HG03342 (cell line): ENCODE data around the gene ASB6.
A peak's percentile ranks its signal among the peaks of the same experiment; 100 is the strongest.

Experiments
- ATAC-seq: cut with Tn5 transposase; IDR thresholded peaks from one replicate; pipeline ENCODE4 v1.9.1; 2021; ENCODE audit warnings: mild to moderate bottlenecking, moderate library complexity; ENCODE audit not compliant: unreplicated experiment

The ASB6 gene

DNA sequence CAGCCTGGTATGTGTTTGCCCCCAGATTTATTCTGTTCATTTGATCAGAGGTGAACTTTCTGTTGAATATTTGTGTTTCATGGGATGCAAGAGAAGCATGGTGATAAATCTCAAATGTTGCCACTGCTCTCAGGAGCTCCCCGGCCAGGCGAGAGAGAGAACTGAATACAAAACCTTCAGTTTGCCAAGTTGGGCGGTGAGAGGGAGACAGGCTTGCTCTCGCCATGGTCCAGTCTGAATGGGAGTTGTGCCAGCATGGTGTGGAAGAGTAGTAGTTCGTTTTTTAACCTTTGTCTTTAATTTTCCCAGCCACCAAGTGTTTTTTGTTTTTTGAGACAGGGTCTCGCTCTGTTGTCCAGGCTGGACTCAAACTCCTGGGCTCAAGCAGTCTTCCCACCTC lies 13.2 kb downstream of the ASB6 start:
- ATAC-seq, result no peak

DNA sequence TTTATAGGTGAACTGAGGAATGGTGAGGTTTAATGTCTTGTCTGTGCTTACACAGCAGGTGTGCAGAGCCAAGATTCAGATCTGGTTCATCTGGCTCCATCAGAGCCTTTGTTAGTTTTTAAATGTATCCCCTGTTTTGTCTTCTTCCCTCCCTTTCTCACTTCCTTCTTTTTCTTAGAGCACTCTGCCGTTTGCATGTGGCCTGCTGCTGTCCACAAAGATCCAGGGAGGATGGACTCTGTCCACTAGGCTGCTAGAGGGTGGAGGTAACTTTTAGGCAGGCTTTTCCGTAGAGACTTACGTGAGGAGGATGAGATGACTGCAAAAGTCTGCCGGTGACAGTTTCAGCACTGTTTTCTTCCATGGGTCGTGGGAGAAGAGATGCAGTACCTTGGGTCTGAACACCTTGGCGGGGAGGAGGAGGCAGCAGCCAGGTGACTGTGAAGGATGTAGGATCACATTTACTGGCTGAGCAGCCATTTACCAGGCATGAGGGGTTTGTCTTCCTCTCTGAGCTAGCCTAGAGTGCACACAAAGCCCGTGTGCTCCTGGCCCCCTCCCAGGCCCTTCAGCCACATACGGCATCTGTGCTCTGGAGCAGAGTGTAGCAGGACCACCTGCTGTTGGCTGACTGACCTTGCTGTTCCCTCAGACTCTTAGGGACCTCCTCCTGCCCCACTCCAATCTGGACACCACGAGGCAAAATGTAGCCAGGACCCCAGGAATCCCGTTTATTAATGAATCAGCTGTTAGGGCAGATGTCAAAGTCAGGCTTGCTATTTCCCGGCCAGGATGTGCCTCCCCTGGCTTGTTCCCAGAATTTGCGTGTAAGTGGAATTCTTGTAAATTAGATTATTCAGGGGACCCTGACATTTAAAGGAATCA lies 14.2 kb downstream of the ASB6 start:
- ATAC-seq, result no peak

DNA sequence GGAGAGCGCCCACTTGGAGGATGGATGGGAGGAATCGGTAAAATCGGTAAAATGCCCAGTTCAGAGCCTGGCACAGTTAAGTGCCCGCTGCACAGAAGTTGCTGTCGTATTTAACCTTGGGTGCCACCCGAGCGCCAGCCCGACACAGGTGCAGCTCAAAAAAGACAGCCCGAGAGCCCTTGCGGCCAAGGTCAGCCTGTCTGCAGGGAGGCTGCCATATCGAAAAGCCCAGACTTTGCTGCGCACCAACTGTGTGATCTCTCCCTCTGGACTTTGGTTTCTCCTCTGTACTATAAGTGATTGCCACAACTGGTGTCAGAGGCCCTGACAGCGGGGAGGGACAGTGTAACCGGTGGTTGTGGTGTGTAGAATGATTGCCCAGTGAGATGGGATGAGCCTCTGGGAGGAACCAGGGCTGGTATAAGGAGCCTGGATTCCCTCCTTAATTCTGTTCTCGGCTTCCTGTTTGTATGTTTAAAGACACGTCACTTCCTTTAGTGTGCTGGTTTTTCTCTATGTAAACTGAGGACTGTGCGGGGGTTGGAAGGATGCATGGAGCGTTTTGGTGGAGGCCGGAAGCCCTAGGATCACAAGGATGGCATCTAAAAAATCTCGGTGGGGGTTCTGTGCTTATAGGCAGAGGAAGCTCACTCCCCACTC lies 15.2 kb downstream of the ASB6 start:
- ATAC-seq, result peak; percentile 14

DNA sequence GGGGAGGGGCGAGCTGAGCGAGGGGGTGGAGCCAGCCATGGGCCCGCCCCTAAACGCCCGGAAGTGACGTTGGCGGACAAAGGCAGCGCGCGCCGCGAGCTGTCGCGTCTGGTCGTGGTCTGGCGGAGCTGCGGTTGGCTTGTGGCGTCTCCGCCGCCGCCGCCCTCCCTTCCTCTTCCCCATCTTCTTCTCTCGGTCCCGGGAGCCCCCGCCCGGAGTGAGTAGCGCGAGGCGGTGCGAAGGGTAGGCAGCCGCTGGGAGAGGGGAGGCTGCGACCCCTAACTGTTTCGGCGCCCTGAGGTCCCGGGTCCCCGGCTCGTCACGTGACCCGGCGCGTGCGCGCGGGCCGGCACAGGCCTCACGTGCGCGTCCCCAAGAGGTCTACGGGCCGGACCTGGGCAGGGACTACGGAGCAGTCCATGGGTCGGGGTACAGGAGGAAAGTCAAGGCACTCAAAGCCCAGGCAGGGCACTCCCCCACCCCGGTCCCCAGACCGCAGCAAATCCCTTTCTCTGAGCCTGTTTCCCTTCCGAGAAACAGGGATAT lies 15.8 kb downstream of the ASB6 start, which contains the start of gene NTMT1:
NTMT1 (plus strand) TSS at position 85 of the 546 bp plus-strand sequence. CDS start 6,541 bp downstream, outside the sequence.
- ATAC-seq, result peak; percentile 70

DNA sequence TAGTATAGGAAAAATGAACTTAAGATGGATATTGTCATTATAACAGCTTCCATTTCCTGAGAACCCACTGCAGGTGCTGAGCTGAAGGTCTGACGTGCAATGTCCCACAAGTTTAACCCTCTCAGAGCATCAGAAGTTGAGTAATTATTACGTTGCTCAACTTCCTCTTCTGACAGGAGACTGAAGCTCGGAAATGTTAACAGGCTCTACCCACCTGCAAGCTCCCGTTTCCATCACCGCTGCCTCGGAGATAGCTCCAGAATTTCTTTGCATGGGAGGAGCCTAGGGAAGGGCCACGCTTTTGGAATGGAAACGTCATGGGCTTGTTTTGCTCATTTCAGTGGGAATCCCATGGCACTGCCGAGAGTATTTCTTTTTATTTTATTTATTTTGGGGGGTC lies 17.0 kb downstream of the ASB6 start:
- no peak for ATAC-seq

DNA sequence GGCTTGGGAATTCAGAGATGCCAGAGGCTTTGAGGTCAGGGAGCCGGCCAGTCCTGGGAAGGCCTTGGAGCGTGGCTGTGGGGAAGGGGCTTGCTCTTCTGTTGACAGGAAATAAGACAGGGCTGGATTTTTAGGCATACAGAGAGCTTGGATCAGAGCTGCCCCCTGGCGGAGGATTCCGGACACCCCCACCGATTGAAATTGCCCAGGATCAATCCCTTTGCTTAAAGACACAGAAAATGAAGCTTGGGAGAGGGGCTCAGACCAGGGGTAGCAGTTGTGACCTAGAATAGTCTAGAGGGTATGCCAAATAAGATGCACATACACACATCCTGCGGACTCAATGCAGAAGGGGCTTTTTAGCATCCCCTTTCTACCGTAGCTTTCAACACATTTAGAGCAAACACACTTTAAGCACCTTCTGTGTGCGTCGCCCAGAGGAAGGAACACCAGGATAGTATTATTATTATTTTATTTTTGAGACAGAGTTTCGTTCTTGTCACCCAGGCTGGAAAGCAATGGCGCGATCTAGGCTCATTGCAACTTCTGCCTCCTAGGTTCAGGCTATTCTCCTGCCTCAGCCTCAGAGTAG lies 17.7 kb downstream of the ASB6 start:
- ATAC-seq, result no peak

DNA sequence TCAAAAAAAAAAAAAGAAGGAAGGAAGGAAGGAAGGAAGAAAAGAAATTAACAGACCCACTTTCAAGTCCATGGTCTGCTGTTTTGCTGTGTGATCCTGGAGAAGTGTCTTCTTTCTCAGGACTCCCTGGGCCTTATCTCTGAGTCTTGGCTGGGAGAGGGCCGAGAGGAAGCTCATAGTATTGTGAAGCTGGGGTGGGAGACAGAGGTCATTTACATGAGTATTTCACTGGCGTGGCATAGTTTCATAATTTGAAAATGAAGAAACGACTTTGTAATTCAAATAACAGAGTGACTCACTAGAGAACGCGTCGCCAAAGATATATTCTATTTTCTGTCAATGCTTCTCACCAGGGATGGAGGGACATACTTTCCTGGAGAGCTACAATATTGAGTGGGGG lies 18.6 kb downstream of the ASB6 start:
- ATAC-seq, result no peak

DNA sequence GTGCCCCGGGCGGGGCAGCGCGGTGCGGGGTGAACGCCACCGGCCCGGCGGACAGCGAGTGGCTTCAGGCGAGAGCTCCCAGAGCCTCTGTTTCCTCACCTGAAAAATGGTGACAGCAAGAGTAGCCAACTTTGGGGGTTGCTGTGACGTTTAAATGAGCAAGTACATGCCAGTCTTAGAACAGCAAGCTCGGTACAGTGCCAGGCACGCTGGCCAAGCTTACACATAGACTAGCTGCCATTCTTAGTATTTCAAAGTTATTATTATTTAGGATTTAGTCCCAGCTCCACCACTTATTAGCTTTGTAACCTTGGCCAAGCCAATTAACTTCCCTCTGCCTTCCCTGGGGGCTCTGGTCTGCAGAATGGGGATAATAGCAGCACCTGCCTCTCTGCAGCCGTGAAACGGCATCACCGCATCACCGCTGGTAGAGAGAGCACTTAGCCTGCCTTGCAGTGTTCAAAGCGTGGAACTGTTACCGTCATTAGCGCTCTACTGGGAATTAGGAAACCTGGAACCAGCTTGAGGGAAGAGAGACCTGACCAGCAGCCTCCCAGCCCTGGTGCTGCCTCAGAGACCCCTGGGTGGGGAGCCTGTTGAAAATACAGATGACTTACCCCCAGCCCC lies 21.2 kb downstream of the ASB6 start, which contains the start of gene C9orf50:
C9orf50 (minus strand) TSS at position 433 of the 627 bp plus-strand sequence. CDS start 527 bp downstream, outside the sequence.
- ATAC-seq, result no peak

DNA sequence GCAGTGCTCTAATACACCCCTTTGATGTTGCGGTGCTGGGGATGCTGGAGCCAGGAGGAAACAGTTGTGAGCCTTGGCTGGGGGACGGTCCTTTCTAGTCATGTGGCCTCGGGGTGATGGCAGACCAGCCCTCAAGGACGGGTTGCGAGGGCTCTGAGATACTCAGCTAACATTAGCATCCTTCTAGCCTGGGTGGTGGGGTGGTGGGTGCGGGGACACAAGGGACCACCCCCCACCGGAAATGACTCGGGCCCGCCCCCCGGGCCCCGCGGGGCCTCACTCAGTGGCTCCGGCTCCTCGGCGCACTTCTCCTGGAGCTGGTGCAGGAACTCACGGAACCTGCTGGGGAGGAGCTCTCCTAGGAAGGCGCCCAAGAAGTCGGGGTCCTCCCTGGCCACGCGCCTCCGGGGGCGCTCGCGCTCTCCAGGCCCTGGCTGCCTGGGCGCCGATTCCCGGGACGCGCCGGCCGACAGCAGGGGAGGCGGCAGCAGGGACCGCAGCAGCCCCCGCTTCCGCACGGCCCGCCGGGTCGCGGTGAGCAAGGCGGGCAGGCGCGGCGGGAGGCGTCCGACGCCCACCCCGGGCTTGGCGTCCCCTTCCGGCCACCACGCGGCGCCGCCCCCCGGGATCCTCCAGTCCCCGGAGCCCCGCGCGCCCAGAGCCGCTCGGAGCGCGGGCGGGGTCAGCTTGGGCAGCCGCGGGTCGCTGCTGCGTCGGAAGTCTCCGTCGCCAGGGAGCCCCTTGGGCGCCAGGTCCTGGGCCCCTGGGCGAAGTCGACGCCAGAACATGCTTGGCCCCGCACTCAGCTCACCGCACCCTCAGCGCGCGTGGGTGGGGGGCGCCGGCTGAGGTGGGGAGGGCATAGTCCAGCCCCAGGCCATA lies 21.9 kb downstream of the ASB6 start:
- no peak for ATAC-seq

DNA sequence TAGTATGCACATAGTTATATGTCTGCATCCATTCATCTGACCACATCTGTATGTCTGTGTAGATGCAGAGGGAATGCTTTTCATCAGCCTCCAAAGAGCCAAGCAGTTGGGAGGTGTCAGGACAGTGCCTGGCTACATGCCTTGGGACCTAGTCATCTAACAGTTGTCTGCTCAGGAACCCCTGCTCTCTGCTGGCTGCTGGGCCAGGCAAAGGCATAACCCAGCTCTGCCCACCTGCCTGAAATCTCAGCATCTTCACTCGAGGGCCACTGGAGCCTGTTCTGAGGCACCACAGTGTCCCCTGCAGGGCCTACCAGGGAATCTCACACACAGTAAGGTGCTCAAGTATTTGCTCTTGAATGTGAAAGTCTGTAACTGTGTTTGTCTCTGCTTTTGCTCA lies 24.8 kb downstream of the ASB6 start:
- ATAC-seq, result no peak

DNA sequence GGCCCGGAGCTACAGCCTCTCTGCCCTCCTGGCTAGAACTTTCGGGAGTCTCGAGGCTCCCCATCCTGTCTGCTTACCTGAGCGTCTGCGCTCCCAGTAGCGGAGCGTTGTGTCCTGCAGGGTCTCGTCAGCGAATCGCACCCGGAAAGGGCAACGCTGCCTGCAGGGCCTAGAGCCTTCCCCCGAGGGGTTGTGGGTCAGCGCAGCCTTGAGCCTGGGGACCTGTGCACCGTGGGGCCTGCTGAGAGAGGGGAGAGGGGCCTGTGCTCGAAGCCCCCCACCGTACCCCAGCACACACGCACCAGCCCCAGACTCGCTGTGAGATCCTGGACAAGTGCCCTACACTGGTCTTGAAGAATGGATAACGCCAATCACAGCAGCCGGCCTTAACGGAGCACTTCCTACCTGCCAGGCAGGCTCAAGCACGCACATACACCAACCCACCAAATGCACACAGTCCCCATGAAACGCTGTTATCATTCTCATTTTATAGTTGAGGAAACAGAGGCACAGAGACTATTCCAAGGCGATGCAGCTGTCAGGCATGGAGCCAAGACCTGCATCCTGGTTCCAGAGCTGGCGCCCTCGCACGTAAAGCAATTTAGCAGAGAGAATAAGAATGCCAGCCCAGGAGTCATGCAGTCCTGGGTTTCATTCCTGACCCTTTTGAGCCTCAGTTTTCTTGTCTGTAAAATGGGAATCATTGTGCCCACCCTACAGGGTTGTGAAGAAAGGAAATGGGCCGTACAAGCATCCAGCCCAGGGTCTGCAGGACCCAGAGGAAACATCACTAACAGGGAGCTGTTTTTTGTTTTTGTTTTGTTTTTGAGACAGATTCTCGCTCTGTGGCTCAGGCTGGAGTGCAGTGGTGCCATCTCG lies 26.3 kb downstream of the ASB6 start:
- ATAC-seq, result no peak

DNA sequence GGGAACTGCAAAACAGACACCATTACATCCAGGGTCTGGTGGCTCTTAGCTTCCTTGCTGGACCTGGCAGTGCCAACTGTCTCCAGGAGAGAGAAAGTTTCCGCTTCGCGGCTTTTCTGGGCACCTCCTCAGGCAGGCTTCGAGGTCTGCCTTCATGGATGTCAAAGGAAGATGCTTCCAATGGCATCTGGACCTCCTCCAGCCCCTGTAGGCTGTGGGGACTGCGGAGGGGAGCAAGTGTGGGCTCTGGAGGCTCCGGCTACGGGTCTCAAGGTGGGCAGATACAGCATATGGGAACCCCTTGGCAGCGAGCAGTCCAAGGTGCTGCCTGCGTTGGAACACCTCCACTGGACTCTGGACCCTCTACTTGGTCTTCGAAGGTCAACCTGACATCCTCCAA lies 27.0 kb downstream of the ASB6 start:
- ATAC-seq, result no peak

DNA sequence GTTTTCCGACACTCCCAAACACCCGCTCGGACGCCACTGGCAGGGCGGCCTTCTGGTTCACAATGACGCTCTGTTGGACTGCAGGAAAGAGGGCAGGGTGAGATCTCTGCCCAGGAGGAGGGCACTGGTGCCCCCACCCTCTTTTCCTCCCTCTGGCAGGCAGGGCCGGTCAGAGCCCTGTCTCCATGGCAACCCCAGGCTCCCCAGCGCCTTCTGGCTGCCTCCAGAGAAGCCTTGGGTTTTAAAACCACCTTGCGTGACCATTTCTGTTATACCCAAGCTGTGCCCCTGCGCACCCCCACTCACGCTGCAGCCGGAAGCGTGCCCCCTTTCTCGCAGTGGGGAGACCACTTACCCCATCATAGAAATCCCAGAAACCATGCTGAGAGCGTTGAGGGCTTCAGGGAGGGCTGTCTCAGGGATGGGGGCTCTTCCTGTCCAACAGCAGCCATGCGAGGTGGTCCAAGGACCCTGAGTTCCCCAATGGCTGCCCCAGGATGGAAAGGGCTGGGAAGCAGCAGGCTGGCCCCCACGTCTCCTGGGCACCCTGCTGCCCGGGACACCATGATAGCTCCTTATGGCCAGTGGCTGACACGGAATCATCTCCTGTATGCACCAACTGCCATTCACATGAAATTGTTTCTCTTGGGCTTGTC lies 28.3 kb downstream of the ASB6 start:
- no peak for ATAC-seq

DNA sequence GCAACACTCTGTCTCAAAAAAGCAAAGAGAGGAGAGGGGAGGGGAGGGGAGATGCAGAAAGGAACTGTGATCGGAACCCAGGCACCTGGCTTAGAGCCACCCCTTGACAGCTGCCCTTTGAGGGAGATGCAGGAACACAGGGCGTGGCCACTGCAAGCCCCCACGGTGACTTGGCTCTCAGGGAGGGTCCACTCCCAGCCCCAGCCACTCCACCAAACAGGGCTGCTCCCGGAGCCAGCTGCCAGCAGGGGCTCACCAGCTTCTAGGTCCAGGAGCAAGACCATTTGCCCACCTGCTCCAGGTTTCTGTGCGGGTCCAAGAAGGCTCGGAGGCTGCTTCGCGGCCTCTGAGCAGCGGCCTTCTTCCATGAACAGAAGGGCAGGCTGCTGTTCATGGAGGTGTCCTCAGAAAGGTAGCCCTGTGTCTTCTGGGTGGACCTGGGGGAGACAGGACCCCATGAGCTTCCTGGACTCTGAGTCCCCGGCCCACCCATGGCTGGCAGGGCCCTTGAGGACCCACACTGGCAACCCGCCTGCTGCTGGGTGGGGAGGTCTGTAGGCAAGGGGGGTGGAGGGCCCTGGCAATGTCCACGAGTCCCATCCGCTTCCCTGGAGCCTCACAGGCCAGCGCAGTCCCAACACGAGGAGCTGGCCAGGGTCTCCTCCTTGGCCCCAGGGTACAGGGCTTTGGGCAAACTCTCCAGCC lies 29.0 kb downstream of the ASB6 start:
- ATAC-seq, result no peak

DNA sequence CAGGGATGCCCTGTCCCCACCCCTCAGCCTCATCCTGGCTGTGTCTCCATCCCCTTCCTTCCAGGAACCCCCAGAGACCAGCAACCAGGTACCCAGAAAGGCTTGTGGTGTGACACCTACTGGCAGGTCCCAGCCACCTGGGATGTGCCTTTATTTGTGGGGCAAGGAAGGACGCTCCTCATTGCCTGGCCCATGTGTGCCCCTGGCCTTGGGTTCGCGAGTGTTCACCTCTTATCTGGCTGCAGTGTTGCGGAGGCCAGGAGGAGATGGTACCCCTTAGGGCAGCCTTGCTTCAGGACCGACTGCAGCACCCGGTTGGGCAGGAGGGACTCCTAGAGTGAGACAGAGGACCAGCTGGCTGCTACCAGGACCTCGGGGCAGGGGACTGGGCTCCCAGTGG lies 29.8 kb downstream of the ASB6 start:
- ATAC-seq, result no peak

DNA sequence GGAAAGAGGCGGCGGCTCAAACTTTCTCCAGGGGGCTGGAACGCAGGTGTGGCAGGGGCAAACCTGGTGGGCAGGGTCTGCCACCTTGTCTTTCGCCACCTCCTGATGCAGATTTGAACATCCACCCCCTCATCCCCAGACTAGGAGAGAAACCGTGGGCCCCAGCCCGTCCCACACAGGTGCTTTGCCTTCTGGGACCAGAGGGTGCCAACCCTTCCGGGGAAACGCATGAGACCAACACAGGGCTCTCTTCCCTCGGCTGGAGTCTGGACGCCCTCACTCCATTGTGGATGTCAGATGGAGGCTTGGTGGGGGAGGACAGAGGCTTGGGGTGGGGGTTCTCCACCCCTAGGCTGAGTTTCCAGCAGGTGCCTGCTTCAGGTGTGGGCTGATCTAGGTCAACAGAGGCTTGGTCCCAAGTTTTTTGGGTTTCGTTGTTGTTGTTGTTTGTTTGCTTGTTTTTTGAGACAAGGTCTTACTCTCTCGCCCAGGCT lies 30.6 kb downstream of the ASB6 start:
- ATAC-seq, result no peak

DNA sequence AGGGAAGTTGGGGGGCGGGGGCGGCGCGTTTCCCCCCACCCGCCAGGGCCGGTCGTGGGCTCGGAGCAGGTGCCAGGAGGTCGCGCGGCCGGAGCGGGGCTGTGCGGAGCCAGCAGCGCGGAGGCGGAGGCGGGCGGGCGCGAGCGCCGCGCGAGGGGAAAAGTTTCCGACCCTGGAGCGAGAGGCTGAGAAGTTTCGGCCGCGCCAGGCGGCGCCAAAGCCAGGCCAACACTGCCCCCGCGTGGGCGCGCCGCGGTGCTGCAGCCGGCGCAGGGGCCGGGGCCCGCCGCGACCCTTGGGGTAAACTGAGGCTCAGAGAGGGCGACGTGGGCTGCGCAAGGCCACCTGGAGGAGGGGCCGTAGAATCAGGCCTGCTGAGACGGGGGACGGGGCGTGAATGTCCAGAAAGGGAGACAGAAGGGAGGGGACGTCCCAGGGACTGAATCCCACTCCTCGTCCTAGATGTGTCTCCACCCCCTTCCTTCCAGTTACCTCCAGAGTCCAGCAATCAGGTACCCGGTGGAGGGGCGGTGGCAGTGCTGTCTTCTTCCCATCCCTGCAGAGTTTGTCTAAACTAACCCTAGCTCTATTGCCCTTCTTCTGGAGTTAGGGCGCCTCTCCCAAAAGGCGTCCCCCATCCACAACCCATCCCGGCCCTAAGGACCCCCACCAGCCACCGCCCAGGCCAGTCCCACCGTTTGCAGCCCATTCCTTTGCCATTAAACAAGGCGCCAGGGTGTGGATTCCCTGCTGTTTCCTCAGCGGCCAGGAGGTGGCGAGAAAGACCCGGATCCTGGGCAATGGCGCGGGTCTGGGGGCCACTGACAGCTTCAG lies 31.3 kb downstream of the ASB6 start:
- ATAC-seq, result no peak
